ENCODE measurements around the gene SLC16A4.
A peak's percentile ranks its signal among the peaks of the same experiment; 100 is the strongest.

SLC16A4 gene

GRCh38 chr1:110338309-110338885 lies 52.4 kb downstream of the SLC16A4 start:
- DNase-seq (ENCODE audit: extremely low read depth, insufficient read length): peak; percentile 99
- peak overlapping the region; percentile 90 for H3K4me3 ChIP-seq (replicated peaks; ENCODE audit: low read depth, low read length)
- TF ChIP-seq CTCF (IDR thresholded peaks at IDR 0.05; ENCODE audit: insufficient read depth, low read length, poor library complexity, severe bottlenecking): peak; percentile 51
- peaks cover 16% of the 10 kb centered on the region for H3K36me3 ChIP-seq (ENCODE audit: control insufficient read depth, insufficient read depth, low read length)
- H3K27me3 ChIP-seq (replicated peaks; ENCODE audit: control insufficient read depth, insufficient read depth, low read length): no peaks in the 10 kb centered on the region

- TF ChIP-seq CTCF (IDR thresholded peaks at IDR 0.05; ENCODE audit: insufficient read depth, low read length, poor library complexity, severe bottlenecking): no peak
- peaks cover 16% of the 10 kb centered on the region for H3K36me3 ChIP-seq (ENCODE audit: control insufficient read depth, insufficient read depth, low read length)
- H3K4me3 ChIP-seq (replicated peaks; ENCODE audit: low read depth, low read length): peak overlapping the region; percentile 90
- no peaks in the 10 kb centered on the region for H3K27me3 ChIP-seq (replicated peaks; ENCODE audit: control insufficient read depth, insufficient read depth, low read length)
- DNase-seq (ENCODE audit: extremely low read depth, insufficient read length): peak; percentile 72
Measured at GRCh38 chr1:110337704-110338308, 53.0 kb downstream of the SLC16A4 start.

- no peak for DNase-seq (ENCODE audit: extremely low read depth, insufficient read length)
- Histone ChIP-seq H3K4me3 (replicated peaks; ENCODE audit: low read depth, low read length) (no peak overlapping the region), H3K36me3 (ENCODE audit: control insufficient read depth, insufficient read depth, low read length) (peaks cover 11% of the 10 kb centered on the region), H3K27me3 (replicated peaks; ENCODE audit: control insufficient read depth, insufficient read depth, low read length) (no peaks in the 10 kb centered on the region)
- no peak for TF ChIP-seq CTCF (IDR thresholded peaks at IDR 0.05; ENCODE audit: insufficient read depth, low read length, poor library complexity, severe bottlenecking)
Measured at GRCh38 chr1:110336300-110337039, 54.4 kb downstream of the SLC16A4 start.

- H3K36me3 ChIP-seq (ENCODE audit: control insufficient read depth, insufficient read depth, low read length): peaks cover under 1% of the 10 kb centered on the region; the same call in 1 of the 2 replicates
- DNase-seq (ENCODE audit: extremely low read depth, insufficient read length): no peak
- no peak for TF ChIP-seq CTCF (IDR thresholded peaks at IDR 0.05; ENCODE audit: insufficient read depth, low read length, poor library complexity, severe bottlenecking)
- H3K4me3 ChIP-seq (replicated peaks; ENCODE audit: low read depth, low read length): no peak overlapping the region
- no peaks in the 10 kb centered on the region for H3K27me3 ChIP-seq (replicated peaks; ENCODE audit: control insufficient read depth, insufficient read depth, low read length)
Measured at GRCh38 chr1:110335265-110335664, 55.6 kb downstream of the SLC16A4 start.

- Histone ChIP-seq H3K27me3 (replicated peaks; ENCODE audit: control insufficient read depth, insufficient read depth, low read length) (no peaks in the 10 kb centered on the region), H3K4me3 (replicated peaks; ENCODE audit: low read depth, low read length) (no peak overlapping the region), H3K36me3 (ENCODE audit: control insufficient read depth, insufficient read depth, low read length) (no peaks in the 10 kb centered on the region)
- no peak for DNase-seq (ENCODE audit: extremely low read depth, insufficient read length)
- no peak for TF ChIP-seq CTCF (IDR thresholded peaks at IDR 0.05; ENCODE audit: insufficient read depth, low read length, poor library complexity, severe bottlenecking)
Measured at GRCh38 chr1:110328700-110329099, 62.1 kb downstream of the SLC16A4 start.
